ENCODE measurements around the gene PLCD1. TPM values are rescaled to one million over a fixed set of nuclear protein-coding genes. Genes with fewer than 3 reads are reported as not detected.
A peak's percentile ranks its signal among the peaks of the same experiment; 100 is the strongest.

The PLCD1 gene
- total and polyA plus RNA-seq, 2 of the 13 experiments (the other 11 are each of a cell fraction or from before 2014, with no cell fraction given): 10.1 to 12.4 TPM

GRCh38 chr3:38039899-38040261 lies 10.4 kb upstream of the PLCD1 start (continued):
- TF ChIP-seq, protein P1, sequence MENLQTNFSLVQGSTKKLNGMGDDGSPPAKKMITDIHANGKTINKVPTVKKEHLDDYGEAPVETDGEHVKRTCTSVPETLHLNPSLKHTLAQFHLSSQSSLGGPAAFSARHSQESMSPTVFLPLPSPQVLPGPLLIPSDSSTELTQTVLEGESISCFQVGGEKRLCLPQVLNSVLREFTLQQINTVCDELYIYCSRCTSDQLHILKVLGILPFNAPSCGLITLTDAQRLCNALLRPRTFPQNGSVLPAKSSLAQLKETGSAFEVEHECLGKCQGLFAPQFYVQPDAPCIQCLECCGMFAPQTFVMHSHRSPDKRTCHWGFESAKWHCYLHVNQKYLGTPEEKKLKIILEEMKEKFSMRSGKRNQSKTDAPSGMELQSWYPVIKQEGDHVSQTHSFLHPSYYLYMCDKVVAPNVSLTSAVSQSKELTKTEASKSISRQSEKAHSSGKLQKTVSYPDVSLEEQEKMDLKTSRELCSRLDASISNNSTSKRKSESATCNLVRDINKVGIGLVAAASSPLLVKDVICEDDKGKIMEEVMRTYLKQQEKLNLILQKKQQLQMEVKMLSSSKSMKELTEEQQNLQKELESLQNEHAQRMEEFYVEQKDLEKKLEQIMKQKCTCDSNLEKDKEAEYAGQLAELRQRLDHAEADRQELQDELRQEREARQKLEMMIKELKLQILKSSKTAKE (CRISPR knock-in tag; IDR thresholded peaks at IDR 0.05; ENCODE audit: borderline replicate concordance): no peak
- TF ChIP-seq CTCF (CRISPR knock-in tag; IDR thresholded peaks at IDR 0.05) (peak; percentile 43), PAX8 (CRISPR knock-in tag; IDR thresholded peaks at IDR 0.05; ENCODE audit: borderline replicate concordance) (no peak), DNMT1 (CRISPR knock-in tag; IDR thresholded peaks at IDR 0.05) (no peak), ZNF446 (CRISPR knock-in tag; IDR thresholded peaks at IDR 0.05) (no peak)
- TF ChIP-seq, protein P2, sequence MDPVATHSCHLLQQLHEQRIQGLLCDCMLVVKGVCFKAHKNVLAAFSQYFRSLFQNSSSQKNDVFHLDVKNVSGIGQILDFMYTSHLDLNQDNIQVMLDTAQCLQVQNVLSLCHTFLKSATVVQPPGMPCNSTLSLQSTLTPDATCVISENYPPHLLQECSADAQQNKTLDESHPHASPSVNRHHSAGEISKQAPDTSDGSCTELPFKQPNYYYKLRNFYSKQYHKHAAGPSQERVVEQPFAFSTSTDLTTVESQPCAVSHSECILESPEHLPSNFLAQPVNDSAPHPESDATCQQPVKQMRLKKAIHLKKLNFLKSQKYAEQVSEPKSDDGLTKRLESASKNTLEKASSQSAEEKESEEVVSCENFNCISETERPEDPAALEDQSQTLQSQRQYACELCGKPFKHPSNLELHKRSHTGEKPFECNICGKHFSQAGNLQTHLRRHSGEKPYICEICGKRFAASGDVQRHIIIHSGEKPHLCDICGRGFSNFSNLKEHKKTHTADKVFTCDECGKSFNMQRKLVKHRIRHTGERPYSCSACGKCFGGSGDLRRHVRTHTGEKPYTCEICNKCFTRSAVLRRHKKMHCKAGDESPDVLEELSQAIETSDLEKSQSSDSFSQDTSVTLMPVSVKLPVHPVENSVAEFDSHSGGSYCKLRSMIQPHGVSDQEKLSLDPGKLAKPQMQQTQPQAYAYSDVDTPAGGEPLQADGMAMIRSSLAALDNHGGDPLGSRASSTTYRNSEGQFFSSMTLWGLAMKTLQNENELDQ (CRISPR knock-in tag; IDR thresholded peaks at IDR 0.05; ENCODE audit: borderline replicate concordance): no peak

Measured in HepG2 (cell line).